WTC11 (cell line): Measurements from ENCODE around the gene CLCN7. TPM values are rescaled to one million over a fixed set of nuclear protein-coding genes. Genes with fewer than 3 reads are reported as not detected.

Experiments used
- ATAC-seq: fragments of 200-7000 bp; cut with Tn5 transposase; 2 replicates; pipeline ENCODE4 v1.10.0; 2021; ENCODE audit warnings: mild to moderate bottlenecking, moderate library complexity
- CTCF ChIA-PET: fragments of 300-600 bp; sonication (Branson Sonifier 250); formaldehyde crosslinking; loops from one replicate; lab custom pipeline; 2021; ENCODE audit warnings: antibody characterized with exemption; lab: Charles Lee
- POLR2A ChIA-PET: fragments of 350-600 bp; sonication (Branson Sonifier 250); formaldehyde crosslinking; loops from one replicate; lab custom pipeline; 2021; ENCODE audit warnings: antibody characterized with exemption; lab: Charles Lee
- DNase-seq: peaks from one replicate; pipeline ENCODE4 v3.0.0; 2021; ENCODE audit warnings: low spot score
- H3K27ac Mint-ChIP-seq: 2 replicates; pipeline ENCODE4 v1.8.0; 2021; ENCODE audit warnings: mixed read lengths
- H3K27me3 Mint-ChIP-seq: 2 replicates; pipeline ENCODE4 v1.8.0; 2021; ENCODE audit warnings: low read depth, mild to moderate bottlenecking, moderate library complexity, mixed read lengths
- H3K36me3 Mint-ChIP-seq: 2 replicates; pipeline ENCODE4 v1.8.0; 2021; ENCODE audit warnings: mixed read lengths
- H3K4me1 Mint-ChIP-seq: 2 replicates; pipeline ENCODE4 v1.8.0; 2022; ENCODE audit warnings: mixed read lengths
- H3K4me3 Mint-ChIP-seq: 2 replicates; pipeline ENCODE4 v1.8.0; 2021; ENCODE audit warnings: mild to moderate bottlenecking, moderate library complexity, mixed read lengths
- H3K9me3 Mint-ChIP-seq: 2 replicates; pipeline ENCODE4 v1.8.0; 2021; ENCODE audit warnings: mixed read lengths
- AFF4 ChIP-seq: sonication (generic); formaldehyde crosslinking; IDR thresholded peaks from 2 replicates; pipeline ENCODE4 v1.8.1; 2023; ENCODE audit warnings: mild to moderate bottlenecking, missing genetic modification reagents, borderline replicate concordance
- ATF1 ChIP-seq: sonication (generic); formaldehyde crosslinking; IDR thresholded peaks from 2 replicates; pipeline ENCODE4 v1.8.1; 2023; ENCODE audit warnings: mild to moderate bottlenecking, moderate library complexity, missing genetic modification reagents
- CREB1 ChIP-seq: sonication (generic); formaldehyde crosslinking; IDR thresholded peaks from 2 replicates; pipeline ENCODE4 v1.8.0; 2023; ENCODE audit warnings: mild to moderate bottlenecking, missing genetic modification reagents
- EMX1 ChIP-seq: fragments of 250-450 bp; sonication (Bioruptor Pico); IDR thresholded peaks from 2 replicates; pipeline ENCODE4 v1.8.0; 2021; ENCODE audit warnings: mild to moderate bottlenecking
- FOXJ3 ChIP-seq: sonication (generic); formaldehyde crosslinking; IDR thresholded peaks from 2 replicates; pipeline ENCODE4 v1.9.0; 2021; ENCODE audit warnings: missing genetic modification reagents, mild to moderate bottlenecking, borderline replicate concordance
- RELA ChIP-seq: sonication (generic); formaldehyde crosslinking; IDR thresholded peaks from 2 replicates; pipeline ENCODE4 v1.8.1; 2022; ENCODE audit warnings: missing genetic modification reagents, mild to moderate bottlenecking, borderline replicate concordance
- SOX15 ChIP-seq: fragments of 250-450 bp; sonication (Bioruptor Pico); IDR thresholded peaks from 2 replicates; pipeline ENCODE4 v1.9.0; 2021; ENCODE audit warnings: mild to moderate bottlenecking
- SP1 ChIP-seq: sonication (generic); formaldehyde crosslinking; conservative IDR thresholded peaks from 2 replicates; pipeline ENCODE4 v1.8.1; 2022; ENCODE audit warnings: missing genetic modification reagents
- ZMAT4 ChIP-seq: fragments of 250-450 bp; sonication (Bioruptor Pico); IDR thresholded peaks from 2 replicates; pipeline ENCODE4 v1.9.0; 2021; ENCODE audit warnings: mild to moderate bottlenecking
- ZNF416 ChIP-seq: fragments of 250-450 bp; sonication (Bioruptor Pico); IDR thresholded peaks from 2 replicates; pipeline ENCODE4 v1.9.0; 2021; ENCODE audit warnings: mild to moderate bottlenecking, inconsistent platforms
- ZNF512 ChIP-seq: sonication (generic); formaldehyde crosslinking; IDR thresholded peaks from 2 replicates; pipeline ENCODE4 v1.8.1; 2022; ENCODE audit warnings: missing genetic modification reagents, borderline replicate concordance
- ZNF532 ChIP-seq: fragments of 250-450 bp; sonication (Bioruptor Pico); IDR thresholded peaks from 2 replicates; pipeline ENCODE4 v1.9.0; 2021; ENCODE audit warnings: mild to moderate bottlenecking, borderline replicate concordance
- total RNA-seq: library from RNA; stranded (reverse); gene quantifications from 3 replicates; pipeline ENCODE4 v1.2.3, GENCODE V29; 2021

Gene CLCN7
- total RNA-seq, 1 experiment from 2014 or later: 94.1 TPM

GRCh38 chr16:1433263-1433560 is 41.6 kb downstream of the CLCN7 start:
- Mint-ChIP-seq H3K9me3 (no peaks in the 10 kb centered on the region), H3K4me3 (no peak overlapping the region), H3K4me1 (no peaks in the 10 kb centered on the region), H3K27me3 (no peaks in the 10 kb centered on the region), H3K27ac (no peak overlapping the region), H3K36me3 (no peaks in the 10 kb centered on the region)
- no peak for DNase-seq
- POLR2A ChIA-PET: no interaction called here
- ATAC-seq: no peak
- CTCF ChIA-PET: no interaction called here
- TF ChIP-seq CREB1 (CRISPR knock-in tag): no peak

- Mint-ChIP-seq H3K9me3 (no peaks in the 10 kb centered on the region), H3K4me1 (no peaks in the 10 kb centered on the region), H3K4me3 (no peak overlapping the region), H3K27me3 (no peaks in the 10 kb centered on the region), H3K27ac (no peak overlapping the region), H3K36me3 (no peaks in the 10 kb centered on the region)
- POLR2A ChIA-PET: no interaction called here
- CTCF ChIA-PET: no interaction called here
- ATAC-seq (no peak), DNase-seq (no peak)
- TF ChIP-seq SOX15 (CRISPR knock-in tag) (no peak), EMX1 (CRISPR knock-in tag) (no peak), RELA (CRISPR knock-in tag) (no peak)
Measured at GRCh38 chr16:1432388-1433262, 42.2 kb downstream of the CLCN7 start.

- Mint-ChIP-seq H3K27ac (no peak overlapping the region), H3K4me3 (no peak overlapping the region), H3K4me1 (no peaks in the 10 kb centered on the region), H3K36me3 (no peaks in the 10 kb centered on the region), H3K27me3 (no peaks in the 10 kb centered on the region), H3K9me3 (no peaks in the 10 kb centered on the region)
- DNase-seq (no peak), ATAC-seq (no peak)
- POLR2A ChIA-PET: no interaction called here
- no peak for TF ChIP-seq ATF1 (CRISPR knock-in tag)
- no peak for TF ChIP-seq SOX15 (CRISPR knock-in tag)
- TF ChIP-seq SP1 (CRISPR knock-in tag): no peak
- TF ChIP-seq ZNF532 (CRISPR knock-in tag): no peak
- TF ChIP-seq FOXJ3: no peak
- TF ChIP-seq ZNF512: no peak
- no peak for TF ChIP-seq ZMAT4 (CRISPR knock-in tag)
- TF ChIP-seq ZNF416: no peak
- TF ChIP-seq AFF4 (CRISPR knock-in tag): no peak
- CTCF ChIA-PET: no interaction called here
Measured at GRCh38 chr16:1431497-1432270, 43.1 kb downstream of the CLCN7 start.
